ENCODE measurements around the gene INMT. TPM values are rescaled to one million over a fixed set of nuclear protein-coding genes. Genes with fewer than 3 reads are reported as not detected.

The INMT gene
- total and polyA plus RNA-seq, 2 of the 13 experiments (the other 11 are each of a cell fraction or from before 2014, with no cell fraction given) = not detected

DNA sequence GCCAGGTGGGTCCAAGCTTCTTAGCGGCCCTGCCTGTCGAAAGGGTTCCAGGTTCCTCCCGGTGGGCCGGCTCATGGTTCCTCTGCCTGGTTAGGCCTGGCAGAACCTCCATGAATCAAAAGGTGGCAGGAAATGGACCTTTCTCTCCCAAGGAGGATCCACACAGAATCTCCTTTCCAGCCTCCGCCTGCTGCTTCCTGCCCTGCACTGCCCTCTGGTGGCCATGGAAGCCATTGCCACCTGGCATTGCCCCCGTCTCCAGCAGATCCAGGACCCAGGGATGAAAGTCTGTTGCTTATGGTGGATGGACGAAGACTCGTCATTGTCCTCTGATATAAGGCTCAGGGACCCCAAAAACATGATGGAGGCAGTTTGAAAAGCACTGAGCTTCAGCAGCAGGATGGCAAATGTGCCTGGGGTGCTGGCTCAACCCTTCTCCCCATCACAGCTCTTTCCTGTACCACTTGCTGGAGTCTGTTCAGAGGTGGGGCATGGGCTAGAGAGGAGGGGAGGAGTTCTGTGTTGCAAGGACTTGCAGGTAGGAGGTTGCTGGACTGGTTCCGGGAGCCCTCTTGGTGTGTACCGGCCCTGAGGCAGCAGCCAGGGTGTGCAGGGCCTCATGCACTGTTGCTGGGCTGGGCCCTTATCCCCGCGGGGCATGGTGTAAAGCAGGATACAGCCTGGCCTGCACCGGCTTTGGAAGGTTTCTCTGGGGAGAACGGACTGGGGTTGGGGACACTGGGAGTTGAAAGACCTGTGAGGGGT lies 11.3 kb upstream of the INMT start (continued):
- TF ChIP-seq ELF1 (CRISPR knock-in tag; IDR thresholded peaks at IDR 0.05) (0 out of 2 replicates have a peak, but pooled peaks have one; percentile 19), ZNF776 (CRISPR knock-in tag; IDR thresholded peaks at IDR 0.05) (no peak), U2AF1 (optimal IDR thresholded peaks at IDR 0.05; ENCODE audit: low read depth, low read length) (no peak), RAD21 (CRISPR knock-in tag; IDR thresholded peaks at IDR 0.05) (peak; percentile 86), ZNF124 (CRISPR knock-in tag; IDR thresholded peaks at IDR 0.05) (peak; percentile 40; the same call in 1 of the 2 replicates), SRSF4 (IDR thresholded peaks at IDR 0.05; ENCODE audit: low read depth, low read length, poor library complexity, severe bottlenecking) (no peak), ZNF350 (CRISPR knock-in tag; IDR thresholded peaks at IDR 0.05; ENCODE audit: borderline replicate concordance, low read depth) (no peak), CC2D1A (CRISPR knock-in tag; IDR thresholded peaks at IDR 0.05) (no peak), KAT2B (IDR thresholded peaks at IDR 0.05; ENCODE audit: borderline replicate concordance, low read depth, low read length) (no peak), STAG1 (CRISPR knock-in tag; IDR thresholded peaks at IDR 0.05) (peak; percentile 91), ZNF569 (CRISPR knock-in tag; IDR thresholded peaks at IDR 0.05; ENCODE audit: borderline replicate concordance) (no peak), ZNF781 (CRISPR knock-in tag; IDR thresholded peaks at IDR 0.05; ENCODE audit: borderline replicate concordance, not compliant biosample characterization) (no peak), ZNF674 (CRISPR knock-in tag; IDR thresholded peaks at IDR 0.05; ENCODE audit: low read depth) (no peak), GABPB1 (CRISPR knock-in tag; IDR thresholded peaks at IDR 0.05) (peak; percentile 32; the same call in 1 of the 2 replicates)
- TF ChIP-seq, protein P1, sequence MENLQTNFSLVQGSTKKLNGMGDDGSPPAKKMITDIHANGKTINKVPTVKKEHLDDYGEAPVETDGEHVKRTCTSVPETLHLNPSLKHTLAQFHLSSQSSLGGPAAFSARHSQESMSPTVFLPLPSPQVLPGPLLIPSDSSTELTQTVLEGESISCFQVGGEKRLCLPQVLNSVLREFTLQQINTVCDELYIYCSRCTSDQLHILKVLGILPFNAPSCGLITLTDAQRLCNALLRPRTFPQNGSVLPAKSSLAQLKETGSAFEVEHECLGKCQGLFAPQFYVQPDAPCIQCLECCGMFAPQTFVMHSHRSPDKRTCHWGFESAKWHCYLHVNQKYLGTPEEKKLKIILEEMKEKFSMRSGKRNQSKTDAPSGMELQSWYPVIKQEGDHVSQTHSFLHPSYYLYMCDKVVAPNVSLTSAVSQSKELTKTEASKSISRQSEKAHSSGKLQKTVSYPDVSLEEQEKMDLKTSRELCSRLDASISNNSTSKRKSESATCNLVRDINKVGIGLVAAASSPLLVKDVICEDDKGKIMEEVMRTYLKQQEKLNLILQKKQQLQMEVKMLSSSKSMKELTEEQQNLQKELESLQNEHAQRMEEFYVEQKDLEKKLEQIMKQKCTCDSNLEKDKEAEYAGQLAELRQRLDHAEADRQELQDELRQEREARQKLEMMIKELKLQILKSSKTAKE (CRISPR knock-in tag; IDR thresholded peaks at IDR 0.05; ENCODE audit: borderline replicate concordance) = no peak
- TF ChIP-seq, protein P2, sequence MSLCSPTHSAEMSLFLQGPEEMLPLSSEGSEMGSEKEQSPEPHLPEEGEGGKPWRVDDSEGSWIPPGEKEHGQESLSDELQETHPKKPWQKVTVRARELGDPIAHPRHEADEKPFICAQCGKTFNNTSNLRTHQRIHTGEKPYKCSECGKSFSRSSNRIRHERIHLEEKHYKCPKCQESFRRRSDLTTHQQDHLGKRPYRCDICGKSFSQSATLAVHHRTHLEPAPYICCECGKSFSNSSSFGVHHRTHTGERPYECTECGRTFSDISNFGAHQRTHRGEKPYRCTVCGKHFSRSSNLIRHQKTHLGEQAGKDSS (CRISPR knock-in tag; IDR thresholded peaks at IDR 0.05; ENCODE audit: borderline replicate concordance, low read depth) = peak; percentile 45; the same call in 1 of the 2 replicates
- TF ChIP-seq, protein P3, sequence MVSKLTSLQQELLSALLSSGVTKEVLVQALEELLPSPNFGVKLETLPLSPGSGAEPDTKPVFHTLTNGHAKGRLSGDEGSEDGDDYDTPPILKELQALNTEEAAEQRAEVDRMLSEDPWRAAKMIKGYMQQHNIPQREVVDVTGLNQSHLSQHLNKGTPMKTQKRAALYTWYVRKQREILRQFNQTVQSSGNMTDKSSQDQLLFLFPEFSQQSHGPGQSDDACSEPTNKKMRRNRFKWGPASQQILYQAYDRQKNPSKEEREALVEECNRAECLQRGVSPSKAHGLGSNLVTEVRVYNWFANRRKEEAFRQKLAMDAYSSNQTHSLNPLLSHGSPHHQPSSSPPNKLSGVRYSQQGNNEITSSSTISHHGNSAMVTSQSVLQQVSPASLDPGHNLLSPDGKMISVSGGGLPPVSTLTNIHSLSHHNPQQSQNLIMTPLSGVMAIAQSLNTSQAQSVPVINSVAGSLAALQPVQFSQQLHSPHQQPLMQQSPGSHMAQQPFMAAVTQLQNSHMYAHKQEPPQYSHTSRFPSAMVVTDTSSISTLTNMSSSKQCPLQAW (CRISPR knock-in tag; IDR thresholded peaks at IDR 0.05) = 0 out of 2 replicates have a peak, but pooled peaks have one; percentile 36
- TF ChIP-seq, protein P4, sequence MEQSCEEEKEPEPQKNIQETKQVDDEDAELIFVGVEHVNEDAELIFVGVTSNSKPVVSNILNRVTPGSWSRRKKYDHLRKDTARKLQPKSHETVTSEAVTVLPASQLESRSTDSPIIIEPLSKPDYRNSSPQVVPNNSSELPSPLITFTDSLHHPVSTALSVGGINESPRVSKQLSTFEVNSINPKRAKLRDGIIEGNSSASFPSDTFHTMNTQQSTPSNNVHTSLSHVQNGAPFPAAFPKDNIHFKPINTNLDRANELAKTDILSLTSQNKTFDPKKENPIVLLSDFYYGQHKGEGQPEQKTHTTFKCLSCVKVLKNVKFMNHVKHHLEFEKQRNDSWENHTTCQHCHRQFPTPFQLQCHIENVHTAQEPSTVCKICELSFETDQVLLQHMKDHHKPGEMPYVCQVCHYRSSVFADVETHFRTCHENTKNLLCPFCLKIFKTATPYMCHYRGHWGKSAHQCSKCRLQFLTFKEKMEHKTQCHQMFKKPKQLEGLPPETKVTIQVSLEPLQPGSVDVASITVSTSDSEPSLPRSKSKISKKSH (CRISPR knock-in tag; IDR thresholded peaks at IDR 0.05; ENCODE audit: borderline replicate concordance) = no peak
- TF ChIP-seq, protein P5, sequence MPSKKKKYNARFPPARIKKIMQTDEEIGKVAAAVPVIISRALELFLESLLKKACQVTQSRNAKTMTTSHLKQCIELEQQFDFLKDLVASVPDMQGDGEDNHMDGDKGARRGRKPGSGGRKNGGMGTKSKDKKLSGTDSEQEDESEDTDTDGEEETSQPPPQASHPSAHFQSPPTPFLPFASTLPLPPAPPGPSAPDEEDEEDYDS (CRISPR knock-in tag; IDR thresholded peaks at IDR 0.05) = 0 out of 2 replicates have a peak, but pooled peaks have one; percentile 21
- TF ChIP-seq, protein P6, sequence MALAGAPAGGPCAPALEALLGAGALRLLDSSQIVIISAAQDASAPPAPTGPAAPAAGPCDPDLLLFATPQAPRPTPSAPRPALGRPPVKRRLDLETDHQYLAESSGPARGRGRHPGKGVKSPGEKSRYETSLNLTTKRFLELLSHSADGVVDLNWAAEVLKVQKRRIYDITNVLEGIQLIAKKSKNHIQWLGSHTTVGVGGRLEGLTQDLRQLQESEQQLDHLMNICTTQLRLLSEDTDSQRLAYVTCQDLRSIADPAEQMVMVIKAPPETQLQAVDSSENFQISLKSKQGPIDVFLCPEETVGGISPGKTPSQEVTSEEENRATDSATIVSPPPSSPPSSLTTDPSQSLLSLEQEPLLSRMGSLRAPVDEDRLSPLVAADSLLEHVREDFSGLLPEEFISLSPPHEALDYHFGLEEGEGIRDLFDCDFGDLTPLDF (CRISPR knock-in tag; IDR thresholded peaks at IDR 0.05) = no peak
